ENCODE data around the gene PTPRM.

- TF ChIP-seq CTCF (conservative IDR thresholded peaks at IDR 0.05; ENCODE audit: low read depth, low read length) (no peak), EZH2 (IDR thresholded peaks at IDR 0.05; ENCODE audit: low read length, unreplicated experiment) (no peak), EZH2phosphoT487 (IDR thresholded peaks at IDR 0.05; ENCODE audit: borderline replicate concordance, low read length) (no peak)
These were observed 772.8 kb downstream of the PTPRM start for GRCh38 chr18:8339952-8340351.
